T-helper 2 cell treated with Interferon-gamma antibody and Interleukin-4, amounts not matched to agents 5 μg/mL and 100 μg/mL, for 36 hours (primary cell): Measurements from ENCODE around the gene ABCG1.

Experiments used
- DNase-seq: peaks from one replicate; pipeline ENCODE4 v3.0.0; 2021; ENCODE audit warnings: low spot score
- H3K27ac Mint-ChIP-seq: one replicate; pipeline ENCODE4 v1.8.0; 2021; ENCODE audit warnings: mild to moderate bottlenecking, mixed read lengths
- H3K27me3 Mint-ChIP-seq: one replicate; pipeline ENCODE4 v1.8.0; 2021; ENCODE audit warnings: low read depth, mixed read lengths
- H3K36me3 Mint-ChIP-seq: one replicate; pipeline ENCODE4 v1.8.0; 2021; ENCODE audit warnings: low read depth, mixed read lengths
- H3K4me1 Mint-ChIP-seq: one replicate; pipeline ENCODE4 v1.8.0; 2021; ENCODE audit warnings: low read depth, mixed read lengths
- H3K4me3 Mint-ChIP-seq: one replicate; pipeline ENCODE4 v1.8.0; 2022; ENCODE audit warnings: mild to moderate bottlenecking, moderate library complexity, mixed read lengths
- H3K9me3 Mint-ChIP-seq: one replicate; pipeline ENCODE4 v1.8.0; 2021; ENCODE audit warnings: mixed read lengths

ABCG1 gene

GRCh38 chr21:42343101-42343500, 124.2 kb downstream of the ABCG1 start:
- Mint-ChIP-seq H3K36me3 (no peaks in the 10 kb centered on the region), H3K27ac (no peak overlapping the region), H3K4me3 (no peak overlapping the region), H3K9me3 (no peaks in the 10 kb centered on the region), H3K27me3 (no peaks in the 10 kb centered on the region), H3K4me1 (peaks cover 4% of the 10 kb centered on the region)
- DNase-seq = no peak

- Mint-ChIP-seq H3K36me3 (no peaks in the 10 kb centered on the region), H3K4me3 (no peak overlapping the region), H3K27ac (no peak overlapping the region), H3K27me3 (no peaks in the 10 kb centered on the region), H3K9me3 (no peaks in the 10 kb centered on the region), H3K4me1 (peaks cover 4% of the 10 kb centered on the region)
- DNase-seq = no peak
Observed at GRCh38 chr21:42343556-42343955, 124.6 kb downstream of the ABCG1 start.

- no peak overlapping the region for H3K27ac Mint-ChIP-seq
- no peak for DNase-seq
- H3K4me1 Mint-ChIP-seq = peaks cover 4% of the 10 kb centered on the region
- no peaks in the 10 kb centered on the region for H3K9me3 Mint-ChIP-seq
- no peaks in the 10 kb centered on the region for H3K27me3 Mint-ChIP-seq
- H3K36me3 Mint-ChIP-seq = no peaks in the 10 kb centered on the region
- H3K4me3 Mint-ChIP-seq = no peak overlapping the region
Observed at GRCh38 chr21:42343963-42344510, 125.1 kb downstream of the ABCG1 start.

GRCh38 chr21:42344631-42345030, 125.7 kb downstream of the ABCG1 start:
- Mint-ChIP-seq H3K4me1 (no peaks in the 10 kb centered on the region), H3K9me3 (no peaks in the 10 kb centered on the region), H3K4me3 (no peak overlapping the region), H3K27me3 (no peaks in the 10 kb centered on the region), H3K36me3 (no peaks in the 10 kb centered on the region), H3K27ac (no peak overlapping the region)
- DNase-seq = no peak

DNA sequence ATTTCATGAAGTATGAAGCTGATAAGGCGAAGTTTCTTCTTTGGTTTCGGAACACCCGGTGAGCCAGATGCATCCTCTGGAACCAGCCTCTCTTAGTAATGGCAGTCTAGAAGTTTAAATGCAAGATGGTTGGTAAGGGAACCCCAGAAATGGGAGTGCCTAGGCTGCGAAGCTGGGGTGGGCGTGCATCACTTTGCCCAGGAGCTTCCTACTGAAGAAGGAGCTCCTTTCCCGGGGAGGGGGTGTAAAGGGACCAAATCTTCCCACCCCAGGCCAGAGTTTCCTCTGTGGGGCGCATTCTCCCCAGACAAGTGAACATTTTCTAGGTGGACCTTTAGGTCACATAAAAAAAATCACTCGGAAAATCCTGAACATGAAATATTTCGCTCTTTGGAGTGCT, 127.5 kb downstream of the ABCG1 start:
- H3K27ac Mint-ChIP-seq = no peak overlapping the region
- no peaks in the 10 kb centered on the region for H3K27me3 Mint-ChIP-seq
- no peak for DNase-seq
- no peaks in the 10 kb centered on the region for H3K4me1 Mint-ChIP-seq
- no peak overlapping the region for H3K4me3 Mint-ChIP-seq
- H3K36me3 Mint-ChIP-seq = no peaks in the 10 kb centered on the region
- H3K9me3 Mint-ChIP-seq = no peaks in the 10 kb centered on the region
